Natural killer cell (primary cell): Measurements from ENCODE around the gene KANSL3. TPM values are rescaled to one million over a fixed set of nuclear protein-coding genes. Genes with fewer than 3 reads are reported as not detected.
"Not testable (repeated sequence)": the region's sequence is repeated elsewhere in the genome, so short reads cannot be mapped to it uniquely, and the experiment has no call there.

ENCODE experiments used
- ATAC-seq, 3 donors: fragments of 150-1000 bp in 2 of 3; fragments of 200-7000 bp in 1 of 3; cut with Tn5 transposase; 1 replicate in 1 of 3; 2 replicates in 2 of 3; pipeline ENCODE4 v1.10.0; 2021; ENCODE audit warnings: mild to moderate bottlenecking in 2 of 3, moderate library complexity in 2 of 3
- DNase-seq, 2 donors: peaks; one replicate each; pipeline versions ENCODE4 v3.0.0 to v3.0.0-alpha.2; 2013 to 2021; ENCODE audit warnings: mixed read lengths in 1 of 2
- H3K27ac ChIP-seq: one replicate; pipeline ENCODE4 v1.5.1; 2013; ENCODE audit warnings: mild to moderate bottlenecking, low read length
- H3K27me3 ChIP-seq: one replicate; pipeline ENCODE4 v1.6.1; 2013; ENCODE audit warnings: low read length; ENCODE audit not compliant: control insufficient read depth, insufficient read depth
- H3K36me3 ChIP-seq: one replicate; pipeline ENCODE4 v1.6.1; 2013; ENCODE audit warnings: low read length; ENCODE audit not compliant: control insufficient read depth, insufficient read depth
- H3K4me1 ChIP-seq: one replicate; pipeline ENCODE4 v1.6.1; 2013; ENCODE audit warnings: low read length; ENCODE audit not compliant: control insufficient read depth, insufficient read depth
- H3K4me3 ChIP-seq: one replicate; pipeline ENCODE4 v1.5.1; 2013; ENCODE audit warnings: low read length
- H3K9me3 ChIP-seq: one replicate; pipeline ENCODE4 v1.6.1; 2013; ENCODE audit warnings: low read length; ENCODE audit not compliant: control insufficient read depth, insufficient read depth
- H3K27ac Mint-ChIP-seq, 2 donors: one replicate each; pipeline ENCODE4 v1.8.0; 2022; ENCODE audit warnings: mild to moderate bottlenecking in 2 of 2, mixed read lengths in 2 of 2, moderate library complexity in 1 of 2
- H3K27me3 Mint-ChIP-seq, 2 donors: one replicate each; pipeline ENCODE4 v1.8.0; 2022; ENCODE audit warnings: low read depth in 2 of 2, mixed read lengths in 2 of 2
- H3K36me3 Mint-ChIP-seq: one replicate; pipeline ENCODE4 v1.8.0; 2022; ENCODE audit warnings: mixed read lengths
- H3K4me1 Mint-ChIP-seq, 2 donors: one replicate each; pipeline ENCODE4 v1.8.0; 2022; ENCODE audit warnings: mixed read lengths in 2 of 2
- H3K4me3 Mint-ChIP-seq: one replicate; pipeline ENCODE4 v1.8.0; 2022; ENCODE audit warnings: mild to moderate bottlenecking, moderate library complexity, mixed read lengths
- H3K9me3 Mint-ChIP-seq, 2 donors: one replicate each; pipeline ENCODE4 v1.8.0; 2022; ENCODE audit warnings: mixed read lengths in 2 of 2
- WGBS: methylation state at CpG from one replicate; pipeline ENCODE4 v1.1.7; 2013; ENCODE audit warnings: missing lambda C conversion rate; ENCODE audit not compliant: insufficient coverage; 5-methylcytosine and 5-hydroxymethylcytosine counted together
- intact Hi-C: fragments of 100-400 bp; cut with micrococcal nuclease; formaldehyde crosslinking; loops from one replicate; pipeline ENCODE4 v1.14.2; 2022
- total RNA-seq, 4 donors: library from RNA; stranded (reverse); fragments of 120-200 nt in 1 of 4; gene quantifications; one replicate each; pipeline versions ENCODE4 v1.2.3 to v1.2.4, GENCODE V29; 2013 to 2022
- TF ChIP-seq, protein P1 (sequence below): fragments of 200-600 bp; IDR thresholded peaks from one replicate; pipeline ENCODE4 v1.8.0; 2022; ENCODE audit warnings: antibody characterized with exemption

Gene KANSL3
- total RNA-seq, 3 donors from 2014 or later (not counting 1 experiment from before 2014, with no cell fraction given): 73.9 to 98.0 (median 83.5) TPM

DNA sequence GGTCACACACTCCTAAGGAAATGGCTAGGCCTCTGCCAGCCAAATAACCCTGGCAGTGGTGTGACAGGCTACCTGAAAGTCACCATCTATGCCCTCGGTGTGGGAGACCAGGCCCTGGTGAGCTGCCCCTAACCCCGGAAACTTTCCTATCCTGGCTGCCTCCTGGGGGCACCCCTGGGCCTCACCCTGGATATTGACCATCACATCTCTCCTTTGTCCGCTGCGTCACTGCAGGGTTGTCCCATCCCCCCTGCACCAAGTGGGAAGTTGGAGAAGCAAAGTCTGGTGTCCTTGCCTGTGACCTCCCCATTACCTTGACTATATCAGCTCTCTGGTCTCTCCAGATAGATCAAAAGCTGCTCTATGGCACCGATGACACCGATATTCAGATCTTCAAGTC, 23.2 kb upstream of the KANSL3 start:
- Histone ChIP-seq H3K4me1 (peaks cover 4% of the 10 kb centered on the region), H3K4me3 (no peak overlapping the region), H3K36me3 (no peaks in the 10 kb centered on the region), H3K27ac (no peak overlapping the region), H3K9me3 (no peaks in the 10 kb centered on the region), H3K27me3 (no peaks in the 10 kb centered on the region)
- H3K27ac Mint-ChIP-seq: no peak overlapping the region
- intact Hi-C loops: no loop called here
- peaks cover 0 to 5% of the 10 kb centered on the region in 2 donors for H3K27me3 Mint-ChIP-seq
- WGBS: 97% methylated on average over 6 of the region's 6 CpGs
- TF ChIP-seq, protein P1, sequence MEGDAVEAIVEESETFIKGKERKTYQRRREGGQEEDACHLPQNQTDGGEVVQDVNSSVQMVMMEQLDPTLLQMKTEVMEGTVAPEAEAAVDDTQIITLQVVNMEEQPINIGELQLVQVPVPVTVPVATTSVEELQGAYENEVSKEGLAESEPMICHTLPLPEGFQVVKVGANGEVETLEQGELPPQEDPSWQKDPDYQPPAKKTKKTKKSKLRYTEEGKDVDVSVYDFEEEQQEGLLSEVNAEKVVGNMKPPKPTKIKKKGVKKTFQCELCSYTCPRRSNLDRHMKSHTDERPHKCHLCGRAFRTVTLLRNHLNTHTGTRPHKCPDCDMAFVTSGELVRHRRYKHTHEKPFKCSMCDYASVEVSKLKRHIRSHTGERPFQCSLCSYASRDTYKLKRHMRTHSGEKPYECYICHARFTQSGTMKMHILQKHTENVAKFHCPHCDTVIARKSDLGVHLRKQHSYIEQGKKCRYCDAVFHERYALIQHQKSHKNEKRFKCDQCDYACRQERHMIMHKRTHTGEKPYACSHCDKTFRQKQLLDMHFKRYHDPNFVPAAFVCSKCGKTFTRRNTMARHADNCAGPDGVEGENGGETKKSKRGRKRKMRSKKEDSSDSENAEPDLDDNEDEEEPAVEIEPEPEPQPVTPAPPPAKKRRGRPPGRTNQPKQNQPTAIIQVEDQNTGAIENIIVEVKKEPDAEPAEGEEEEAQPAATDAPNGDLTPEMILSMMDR: no peak
- H3K36me3 Mint-ChIP-seq: no peaks in the 10 kb centered on the region
- no peak overlapping the region for H3K4me3 Mint-ChIP-seq
- DNase-seq (no peak), ATAC-seq (no peak)
- H3K9me3 Mint-ChIP-seq: peaks cover 0 to 3% of the 10 kb centered on the region in 2 donors
- H3K4me1 Mint-ChIP-seq: no peaks in the 10 kb centered on the region

DNA sequence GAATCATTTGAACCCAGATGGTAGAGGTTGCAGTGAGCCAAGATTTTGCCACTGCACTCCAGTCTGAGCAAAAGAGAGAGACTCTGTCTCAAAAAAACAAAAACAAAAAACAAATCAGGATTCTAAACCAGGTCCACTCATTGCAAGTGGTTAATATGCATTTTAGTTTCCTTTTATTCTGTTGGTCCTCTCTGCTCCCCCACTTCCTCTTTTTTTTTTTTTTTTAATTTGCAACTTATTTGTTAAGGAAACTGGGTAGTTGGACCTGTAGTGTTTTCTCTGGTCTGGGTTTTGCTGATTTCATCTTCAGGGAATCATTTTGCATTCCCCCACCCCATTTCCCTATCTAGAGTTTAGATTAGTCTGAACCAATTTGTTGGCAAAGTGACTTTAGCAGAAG, 18.4 kb upstream of the KANSL3 start:
- Mint-ChIP-seq H3K9me3 (no peaks in the 10 kb centered on the region), H3K36me3 (no peaks in the 10 kb centered on the region), H3K27me3 (peaks cover 0 to 8% of the 10 kb centered on the region in 2 donors), H3K27ac (no peak overlapping the region), H3K4me1 (no peaks in the 10 kb centered on the region), H3K4me3 (no peak overlapping the region)
- Histone ChIP-seq H3K27ac (no peak overlapping the region), H3K9me3 (no peaks in the 10 kb centered on the region), H3K27me3 (no peaks in the 10 kb centered on the region), H3K4me1 (no peaks in the 10 kb centered on the region), H3K4me3 (no peak overlapping the region), H3K36me3 (no peaks in the 10 kb centered on the region)
- DNase-seq: no peak
- TF ChIP-seq, protein P1: no peak
- intact Hi-C loops: no loop called here
- ATAC-seq: no peak

DNA sequence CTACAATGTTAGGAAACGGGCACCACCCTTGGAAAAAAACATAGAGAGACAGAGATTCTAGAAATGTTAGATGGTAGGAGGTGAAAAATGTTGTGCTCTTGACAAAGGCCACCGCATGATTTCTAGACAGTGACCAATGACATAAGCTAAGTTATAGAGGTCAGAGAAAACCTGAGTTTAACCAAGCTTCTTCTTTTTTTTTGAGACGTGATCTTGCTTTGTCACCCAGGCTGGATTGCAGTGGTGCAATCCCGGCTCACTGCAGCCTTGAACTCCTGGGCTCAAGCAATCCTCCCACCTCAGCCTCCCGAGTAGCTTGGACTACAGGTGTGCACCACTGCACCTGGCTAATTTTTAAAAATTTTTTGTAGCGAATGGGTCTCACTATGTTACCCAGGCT, 17.4 kb upstream of the KANSL3 start:
- Histone ChIP-seq H3K27me3 (no peaks in the 10 kb centered on the region), H3K36me3 (no peaks in the 10 kb centered on the region), H3K9me3 (no peaks in the 10 kb centered on the region), H3K4me3 (no peak overlapping the region), H3K4me1 (no peaks in the 10 kb centered on the region), H3K27ac (no peak overlapping the region)
- Mint-ChIP-seq H3K27ac (no peak overlapping the region), H3K27me3 (peaks cover 0 to 11% of the 10 kb centered on the region in 2 donors), H3K9me3 (no peaks in the 10 kb centered on the region), H3K4me3 (no peak overlapping the region), H3K4me1 (no peaks in the 10 kb centered on the region), H3K36me3 (no peaks in the 10 kb centered on the region)
- intact Hi-C loops: no loop called here
- ATAC-seq (no peak), DNase-seq (no peak)
- TF ChIP-seq, protein P1: no peak
- WGBS: 79% methylated on average over 6 of the region's 6 CpGs

DNA sequence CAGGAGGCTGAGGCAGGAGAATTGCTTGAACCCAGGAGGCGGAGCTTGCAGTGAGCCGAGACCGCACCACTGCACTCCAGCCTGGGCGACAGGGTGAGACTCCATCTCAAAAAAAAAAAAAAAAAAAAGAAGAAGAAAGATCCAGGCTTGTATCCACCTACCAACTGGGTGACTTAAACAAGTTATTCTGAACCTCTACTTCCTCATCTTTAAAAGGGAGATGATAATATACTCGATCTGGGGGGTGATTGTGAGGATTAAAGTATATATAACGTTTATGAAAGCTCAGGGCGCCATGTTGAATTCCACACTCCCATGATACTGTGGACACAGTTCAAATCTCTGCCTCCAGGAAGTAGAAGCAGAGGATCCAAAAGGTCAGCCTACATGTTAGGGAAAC, 16.7 kb upstream of the KANSL3 start:
- H3K4me1 Mint-ChIP-seq, DNase-seq, H3K27me3 ChIP-seq, H3K4me3 ChIP-seq, H3K4me1 ChIP-seq, H3K36me3 Mint-ChIP-seq, intact Hi-C loops, H3K4me3 Mint-ChIP-seq, ATAC-seq, H3K27ac ChIP-seq, H3K9me3 Mint-ChIP-seq, H3K27ac Mint-ChIP-seq, H3K9me3 ChIP-seq, H3K36me3 ChIP-seq: not testable (repeated sequence)
- peaks cover 0 to 11% of the 10 kb centered on the region in 2 donors for H3K27me3 Mint-ChIP-seq
- WGBS: 96% methylated on average over 7 of the region's 7 CpGs
